Choroid plexus epithelial cell (primary cell): ENCODE results near the gene SLX9.
A peak's percentile ranks its signal among the peaks of the same experiment; 100 is the strongest.

Source experiments
- DNase-seq: peaks from one replicate; pipeline ENCODE4 v3.0.0-alpha.2; 2010; ENCODE audit warnings: low read depth
- H3K4me3 ChIP-seq: 2 replicates; pipeline ENCODE4 v1.5.1; 2011; ENCODE audit warnings: low read depth, mild to moderate bottlenecking, control low read depth, low read length, moderate library complexity
- CTCF ChIP-seq: conservative IDR thresholded peaks from 2 replicates; pipeline ENCODE4 v1.5.1; 2011; ENCODE audit warnings: low read depth, mild to moderate bottlenecking, control low read depth, inconsistent platforms, low read length, moderate library complexity

The SLX9 gene

GRCh38 chr21:44907225-44907965, 32.4 kb upstream of the SLX9 start:
- no peak overlapping the region for H3K4me3 ChIP-seq
- DNase-seq: no peak
- TF ChIP-seq CTCF: peak; percentile 33

- DNase-seq: peak; percentile 53
- no peak for TF ChIP-seq CTCF
- peak overlapping the region; percentile 20 for H3K4me3 ChIP-seq
Observed at GRCh38 chr21:44907966-44908895, 31.6 kb upstream of the SLX9 start.

GRCh38 chr21:44908908-44909307, 30.9 kb upstream of the SLX9 start:
- TF ChIP-seq CTCF: no peak
- no peak for DNase-seq
- no peak overlapping the region for H3K4me3 ChIP-seq

- H3K4me3 ChIP-seq: no peak overlapping the region
- no peak for DNase-seq
- TF ChIP-seq CTCF: no peak
Observed at GRCh38 chr21:44909719-44910118, 30.1 kb upstream of the SLX9 start.

- H3K4me3 ChIP-seq: no peak overlapping the region
- no peak for DNase-seq
- TF ChIP-seq CTCF: no peak
Observed at GRCh38 chr21:44910229-44911067, 29.4 kb upstream of the SLX9 start.

GRCh38 chr21:44911068-44911383, 28.8 kb upstream of the SLX9 start:
- H3K4me3 ChIP-seq: no peak overlapping the region
- no peak for DNase-seq
- TF ChIP-seq CTCF: no peak
